Measurements from ENCODE around the gene ZNF497. TPM values are rescaled to one million over a fixed set of nuclear protein-coding genes. Genes with fewer than 3 reads are reported as not detected.
"Not testable (repeated sequence)": the region's sequence is repeated elsewhere in the genome, so short reads cannot be mapped to it uniquely, and the experiment has no call there.

Gene ZNF497
- total RNA-seq, 5 donors from 2014 or later (not counting 1 experiment from before 2014, with no cell fraction given) = 0.98 to 3.4 (median 2.2) TPM

- ATAC-seq (replicated peaks in 1 of 4) (peak in 1 of 4 experiments; percentile 17), DNase-seq (no peak)
- peaks cover 0 to 5% (median 3%) of the 10 kb centered on the region in 3 donors for H3K4me1 Mint-ChIP-seq
- no peaks in the 10 kb centered on the region for H3K9me3 ChIP-seq
- no peaks in the 10 kb centered on the region for H3K27me3 ChIP-seq (replicated peaks in 1 of 2; ENCODE audit: control insufficient read depth in 2 of 2, extremely low read depth in 1 of 2, insufficient read depth in 2 of 2, low read length in 1 of 2)
- H3K4me1 ChIP-seq (ENCODE audit: control insufficient read depth in 1 of 2, extremely low read depth in 1 of 2, insufficient read depth in 2 of 2, low read length in 2 of 2) = no peaks in the 10 kb centered on the region
- H3K27ac ChIP-seq (ENCODE audit: low read length) = no peak overlapping the region
- WGBS (ENCODE audit: insufficient coverage) = 100% methylated on average over 1 of the region's 2 CpGs
- no peaks in the 10 kb centered on the region for H3K9me3 Mint-ChIP-seq
- no peaks in the 10 kb centered on the region for H3K27me3 Mint-ChIP-seq
- H3K4me3 Mint-ChIP-seq = no peak overlapping the region
- peaks cover 25 to 50% of the 10 kb centered on the region in 2 donors for H3K36me3 ChIP-seq (ENCODE audit: control insufficient read depth in 2 of 2, extremely low read depth in 1 of 2, insufficient read depth in 1 of 2, low read length in 1 of 2)
- no peak overlapping the region for H3K4me3 ChIP-seq (ENCODE audit: control insufficient read depth in 1 of 2, extremely low read depth in 1 of 2, low read length in 1 of 2)
- H3K36me3 Mint-ChIP-seq = peaks cover 49% of the 10 kb centered on the region
- H3K27ac Mint-ChIP-seq = no peak overlapping the region
- CTCF ChIA-PET = no interaction called here
- POLR2A ChIA-PET = no interaction called here
These were observed 47.0 kb downstream of the ZNF497 start for GRCh38 chr19:58315580-58315979.

DNA sequence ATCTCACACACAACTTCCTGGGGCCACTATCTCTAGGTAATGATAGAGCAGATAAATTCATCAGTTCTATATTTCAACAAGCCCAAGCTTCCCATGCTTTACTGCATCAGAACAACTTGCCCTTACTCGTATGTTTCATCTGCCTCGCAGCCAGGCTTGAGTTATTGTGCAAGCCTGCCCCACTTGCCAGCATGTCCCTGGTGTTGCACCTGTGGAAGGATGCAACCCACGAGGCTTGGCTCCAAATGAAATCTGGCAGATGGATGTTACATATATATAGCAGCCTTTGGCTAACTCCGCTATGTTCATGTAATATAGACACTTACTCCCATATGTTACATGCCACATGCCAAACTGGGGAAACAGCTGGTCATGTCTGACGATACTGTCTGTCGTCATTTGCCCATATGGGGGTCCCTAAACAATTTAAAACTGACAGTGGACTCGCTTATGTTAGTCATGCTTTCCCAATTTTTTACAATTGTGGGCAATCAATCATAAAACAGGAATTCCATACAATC lies 51.1 kb downstream of the ZNF497 start:
- Histone ChIP-seq H3K4me3 (ENCODE audit: control insufficient read depth in 1 of 2, extremely low read depth in 1 of 2, low read length in 1 of 2) (no peak overlapping the region), H3K27ac (ENCODE audit: low read length) (no peak overlapping the region), H3K36me3 (ENCODE audit: control insufficient read depth in 2 of 2, extremely low read depth in 1 of 2, insufficient read depth in 1 of 2, low read length in 1 of 2) (peaks cover 25 to 68% of the 10 kb centered on the region in 2 donors), H3K27me3 (replicated peaks in 1 of 2; ENCODE audit: control insufficient read depth in 2 of 2, extremely low read depth in 1 of 2, insufficient read depth in 2 of 2, low read length in 1 of 2) (no peaks in the 10 kb centered on the region), H3K4me1 (ENCODE audit: control insufficient read depth in 1 of 2, extremely low read depth in 1 of 2, insufficient read depth in 2 of 2, low read length in 2 of 2) (peaks cover 4 to 8% of the 10 kb centered on the region in 2 experiments), H3K9me3 (no peaks in the 10 kb centered on the region)
- no peak for ATAC-seq (replicated peaks in 1 of 4)
- 98% methylated on average over 5 of the region's 7 CpGs for WGBS (ENCODE audit: insufficient coverage)
- POLR2A ChIA-PET = no interaction called here
- Mint-ChIP-seq H3K9me3 (no peaks in the 10 kb centered on the region), H3K4me3 (no peak overlapping the region), H3K27ac (no peak overlapping the region), H3K36me3 (peaks cover 75% of the 10 kb centered on the region), H3K4me1 (peaks cover 32 to 41% (median 33%) of the 10 kb centered on the region in 3 donors), H3K27me3 (no peaks in the 10 kb centered on the region)
- CTCF ChIA-PET = interaction anchor here in 1 of 2 donors (0.7 kb wide), 1 partner anchor 179 kb away, joined by 3 read pairs; no protein-coding TSS in a partner anchor
- DNase-seq = no peak

DNA sequence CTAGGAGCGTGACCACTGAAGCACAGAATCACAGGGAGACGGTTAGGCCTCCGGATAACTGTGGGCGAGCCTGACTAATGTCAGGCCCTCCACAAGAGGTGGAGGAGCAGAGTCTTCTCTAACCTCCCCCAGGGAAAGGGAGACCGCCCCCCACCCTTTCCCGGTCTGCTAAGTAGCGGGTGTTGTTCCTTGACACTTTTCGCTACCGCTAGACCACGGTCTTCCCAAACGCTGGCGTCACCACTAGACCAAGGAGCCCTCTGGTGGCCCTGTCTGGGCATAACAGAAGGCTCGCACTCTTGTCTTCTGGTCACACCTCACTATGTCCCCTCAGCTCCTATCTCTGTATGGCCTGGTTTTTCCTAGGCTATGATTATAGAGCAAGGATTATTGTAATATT lies 51.9 kb downstream of the ZNF497 start:
- ChIA-PET CTCF (interaction anchor here in 1 of 2 donors (0.7 kb wide), 1 partner anchor 179 kb away, joined by 3 read pairs; no protein-coding TSS in a partner anchor), POLR2A (interaction anchor here in 1 of 2 donors (1.1 kb wide), 1 partner anchor 52 kb away, joined by 3 read pairs; no protein-coding TSS in a partner anchor)
- Mint-ChIP-seq H3K4me1 (peaks cover 39 to 48% (median 40%) of the 10 kb centered on the region in 3 donors), H3K36me3 (peaks cover 78% of the 10 kb centered on the region)
- H3K27me3 ChIP-seq (replicated peaks in 1 of 2; ENCODE audit: control insufficient read depth in 2 of 2, extremely low read depth in 1 of 2, insufficient read depth in 2 of 2, low read length in 1 of 2); H3K27ac ChIP-seq (ENCODE audit: low read length); H3K4me3 ChIP-seq (ENCODE audit: control insufficient read depth in 1 of 2, extremely low read depth in 1 of 2, low read length in 1 of 2); H3K27ac Mint-ChIP-seq; H3K9me3 ChIP-seq; ATAC-seq (replicated peaks in 1 of 4); H3K9me3 Mint-ChIP-seq; H3K4me3 Mint-ChIP-seq; H3K27me3 Mint-ChIP-seq: not testable (repeated sequence)
- DNase-seq = peak in 6 of 35 experiments; percentile 4 to 16 (median 10)
- H3K36me3 ChIP-seq (ENCODE audit: control insufficient read depth in 2 of 2, extremely low read depth in 1 of 2, insufficient read depth in 1 of 2, low read length in 1 of 2) = peaks cover 25 to 66% of the 10 kb centered on the region in 2 donors
- WGBS (ENCODE audit: insufficient coverage) = 100% methylated on average over 4 of the region's 13 CpGs
- H3K4me1 ChIP-seq (ENCODE audit: control insufficient read depth in 1 of 2, extremely low read depth in 1 of 2, insufficient read depth in 2 of 2, low read length in 2 of 2) = peaks cover 8 to 15% of the 10 kb centered on the region in 2 experiments

DNA sequence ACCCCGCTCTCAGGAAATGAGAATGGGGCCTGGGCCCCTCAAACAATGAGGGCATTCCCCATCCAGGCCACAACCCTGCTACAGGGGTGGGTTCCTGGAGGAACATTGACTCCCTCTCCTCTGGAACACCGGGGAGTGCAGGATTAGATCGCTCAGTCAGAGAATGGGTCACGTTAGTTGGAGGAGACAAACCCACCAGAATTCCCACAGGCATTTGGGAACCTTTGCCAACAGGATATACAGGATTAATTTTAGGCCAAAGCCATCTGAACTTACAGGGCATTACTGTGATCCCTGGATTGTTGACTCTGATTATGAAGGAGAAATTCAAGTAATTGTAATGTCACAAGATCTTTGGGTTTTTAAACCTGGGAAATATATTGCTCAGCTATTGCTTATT lies 54.8 kb downstream of the ZNF497 start:
- no peaks in the 10 kb centered on the region for H3K27me3 ChIP-seq (replicated peaks in 1 of 2; ENCODE audit: control insufficient read depth in 2 of 2, extremely low read depth in 1 of 2, insufficient read depth in 2 of 2, low read length in 1 of 2)
- no peak for DNase-seq
- H3K4me3 Mint-ChIP-seq = peak overlapping the region in 1 of 3 donors; percentile 21
- peaks cover 10 to 40% of the 10 kb centered on the region in 2 donors for H3K36me3 ChIP-seq (ENCODE audit: control insufficient read depth in 2 of 2, extremely low read depth in 1 of 2, insufficient read depth in 1 of 2, low read length in 1 of 2)
- ChIA-PET POLR2A (no interaction called here), CTCF (no interaction called here)
- H3K27me3 Mint-ChIP-seq = no peaks in the 10 kb centered on the region
- no peak overlapping the region for H3K27ac Mint-ChIP-seq
- H3K4me1 ChIP-seq (ENCODE audit: control insufficient read depth in 1 of 2, extremely low read depth in 1 of 2, insufficient read depth in 2 of 2, low read length in 2 of 2) = peaks cover 12 to 17% of the 10 kb centered on the region in 2 experiments
- no peak overlapping the region for H3K4me3 ChIP-seq (ENCODE audit: control insufficient read depth in 1 of 2, extremely low read depth in 1 of 2, low read length in 1 of 2)
- no peak for ATAC-seq (replicated peaks in 1 of 4)
- H3K27ac ChIP-seq (ENCODE audit: low read length) = no peak overlapping the region
- H3K36me3 Mint-ChIP-seq = peaks cover 66% of the 10 kb centered on the region
- no peaks in the 10 kb centered on the region for H3K9me3 ChIP-seq
- H3K4me1 Mint-ChIP-seq = peaks cover 53 to 62% (median 55%) of the 10 kb centered on the region in 3 donors
- H3K9me3 Mint-ChIP-seq = no peaks in the 10 kb centered on the region
- no CpG with 5 or more reads among the region's 4 CpGs for WGBS (ENCODE audit: insufficient coverage)

- DNase-seq (peak in 3 of 35 experiments; percentile 6 to 31 (median 21)), ATAC-seq (replicated peaks in 1 of 4) (no peak)
- Mint-ChIP-seq H3K9me3 (no peaks in the 10 kb centered on the region), H3K4me3 (peak overlapping the region; percentile 96 to 99 (median 98)), H3K27ac (peak overlapping the region; percentile 95 to 97), H3K4me1 (peaks cover 52 to 57% (median 53%) of the 10 kb centered on the region in 3 donors), H3K27me3 (no peaks in the 10 kb centered on the region), H3K36me3 (peaks cover 59% of the 10 kb centered on the region)
- peak overlapping the region; percentile 92 to 93 for H3K4me3 ChIP-seq (ENCODE audit: control insufficient read depth in 1 of 2, extremely low read depth in 1 of 2, low read length in 1 of 2)
- H3K27me3 ChIP-seq (replicated peaks in 1 of 2; ENCODE audit: control insufficient read depth in 2 of 2, extremely low read depth in 1 of 2, insufficient read depth in 2 of 2, low read length in 1 of 2) = no peaks in the 10 kb centered on the region
- H3K9me3 ChIP-seq = no peaks in the 10 kb centered on the region
- peaks cover 12 to 17% of the 10 kb centered on the region in 2 experiments for H3K4me1 ChIP-seq (ENCODE audit: control insufficient read depth in 1 of 2, extremely low read depth in 1 of 2, insufficient read depth in 2 of 2, low read length in 2 of 2)
- peak overlapping the region; percentile 93 for H3K27ac ChIP-seq (ENCODE audit: low read length)
- WGBS (ENCODE audit: insufficient coverage) = 51% methylated on average over 11 of the region's 12 CpGs
- ChIA-PET POLR2A (interaction anchor here in 1 of 2 donors (0.6 to 1.0 kb wide), 4 partner anchors 21 to 56 kb away, joined by 3 to 8 read pairs (median 4); partner anchors contain the start of genes ZNF497 and ZSCAN22), CTCF (no interaction called here)
- H3K36me3 ChIP-seq (ENCODE audit: control insufficient read depth in 2 of 2, extremely low read depth in 1 of 2, insufficient read depth in 1 of 2, low read length in 1 of 2) = peaks cover 0 to 25% of the 10 kb centered on the region in 2 donors
These were observed 56.6 kb downstream of the ZNF497 start for GRCh38 chr19:58305932-58306323.

- no peaks in the 10 kb centered on the region for H3K9me3 ChIP-seq
- Mint-ChIP-seq H3K36me3 (peaks cover 61% of the 10 kb centered on the region), H3K4me3 (peak within 1 kb of the TSS; percentile 96 to 99 (median 98)), H3K4me1 (peaks cover 52 to 55% (median 52%) of the 10 kb centered on the region in 3 donors), H3K27me3 (no peaks in the 10 kb centered on the region), H3K9me3 (no peaks in the 10 kb centered on the region), H3K27ac (peak within 1 kb of the TSS; percentile 95 to 97)
- ChIA-PET POLR2A (interaction anchor here in 1 of 2 donors (0.7 to 1.0 kb wide), 2 partner anchors 21 to 103 kb away, joined by 3 read pairs; partner anchors contain the start of genes ZNF584 and ZSCAN22), CTCF (interaction anchor here in 1 of 2 donors (1.0 kb wide), 1 partner anchor 22 kb away, joined by 3 read pairs; the partner anchor contains the start of gene ZSCAN22)
- H3K27ac ChIP-seq (ENCODE audit: low read length) = peak within 1 kb of the TSS; percentile 93
- H3K27me3 ChIP-seq (replicated peaks in 1 of 2; ENCODE audit: control insufficient read depth in 2 of 2, extremely low read depth in 1 of 2, insufficient read depth in 2 of 2, low read length in 1 of 2) = no peaks in the 10 kb centered on the region
- peak; percentile 97 to 99 (median 98) for ATAC-seq (replicated peaks in 1 of 4)
- WGBS (ENCODE audit: insufficient coverage) = under 1% methylated on average over 41 of the region's 55 CpGs
- peaks cover 12 to 17% of the 10 kb centered on the region in 2 experiments for H3K4me1 ChIP-seq (ENCODE audit: control insufficient read depth in 1 of 2, extremely low read depth in 1 of 2, insufficient read depth in 2 of 2, low read length in 2 of 2)
- H3K36me3 ChIP-seq (ENCODE audit: control insufficient read depth in 2 of 2, extremely low read depth in 1 of 2, insufficient read depth in 1 of 2, low read length in 1 of 2) = peaks cover 4 to 27% of the 10 kb centered on the region in 2 donors
- H3K4me3 ChIP-seq (ENCODE audit: control insufficient read depth in 1 of 2, extremely low read depth in 1 of 2, low read length in 1 of 2) = peak within 1 kb of the TSS; percentile 92 to 93
- peak; percentile 79 to 98 (median 94) for DNase-seq
These were observed 57.3 kb downstream of the ZNF497 start, which contains the start of gene ERVK3-1 for GRCh38 chr19:58305065-58305931. ERVK3-1 (plus strand) TSS chr19:58305377; CDS start chr19:58312169, 6,792 bp downstream.

All from T-cell (primary cell).